Measurements from ENCODE around the gene KCNQ4. TPM values are rescaled to one million over a fixed set of nuclear protein-coding genes. Genes with fewer than 3 reads are reported as not detected.

Gene KCNQ4
- total RNA-seq, 1 donor from 2014 or later: 0.27 TPM

GRCh38 chr1:40773748-40774265 is 9.8 kb upstream of the KCNQ4 start:
- ATAC-seq (ENCODE audit: low read depth): no peak
- Mint-ChIP-seq H3K4me3 (no peak overlapping the region), H3K27ac (no peak overlapping the region), H3K36me3 (ENCODE audit: low read depth) (peaks cover 81% of the 10 kb centered on the region), H3K9me3 (peaks cover 2% of the 10 kb centered on the region), H3K27me3 (no peaks in the 10 kb centered on the region), H3K4me1 (no peaks in the 10 kb centered on the region)
- no peak for DNase-seq
- ChIA-PET POLR2A (interaction anchor here (0.7 to 1.2 kb wide), 2 partner anchors 75 to 82 kb away, joined by 3 to 4 read pairs; partner anchors contain the start of gene NFYC), CTCF (interaction anchor here (0.6 to 7.7 kb wide), 23 partner anchors 9 to 905 kb away, joined by 3 to 82 read pairs (median 6); partner anchors contain the start of gene NFYC)
- TF ChIP-seq CTCF (IDR thresholded peaks at IDR 0.05): no peak
- intact Hi-C loops (cut with micrococcal nuclease): loop anchor here (1.0 to 5.0 kb wide), 4 partner anchors 33 to 178 kb away; no protein-coding TSS in a partner anchor

- ATAC-seq (ENCODE audit: low read depth) (peak; percentile 66), DNase-seq (peak; percentile 53)
- peak; percentile 57 for TF ChIP-seq CTCF (IDR thresholded peaks at IDR 0.05)
- Mint-ChIP-seq H3K9me3 (peaks cover 2% of the 10 kb centered on the region), H3K4me1 (no peaks in the 10 kb centered on the region), H3K27ac (no peak overlapping the region), H3K4me3 (no peak overlapping the region), H3K36me3 (ENCODE audit: low read depth) (peaks cover 76% of the 10 kb centered on the region), H3K27me3 (no peaks in the 10 kb centered on the region)
- ChIA-PET POLR2A (interaction anchor here (0.7 to 1.2 kb wide), 2 partner anchors 75 to 83 kb away, joined by 3 to 4 read pairs; partner anchors contain the start of gene NFYC), CTCF (interaction anchor here (0.6 to 7.7 kb wide), 26 partner anchors 9 to 906 kb away, joined by 3 to 82 read pairs (median 5); partner anchors contain the start of gene NFYC)
- intact Hi-C loops (cut with micrococcal nuclease): loop anchor here (1.0 to 5.0 kb wide), 4 partner anchors 33 to 178 kb away; no protein-coding TSS in a partner anchor
Observed at GRCh38 chr1:40774266-40774998, 9.2 kb upstream of the KCNQ4 start.

- Mint-ChIP-seq H3K4me1 (peaks cover 2% of the 10 kb centered on the region), H3K9me3 (peaks cover 2% of the 10 kb centered on the region), H3K36me3 (ENCODE audit: low read depth) (peaks cover 56% of the 10 kb centered on the region), H3K27ac (peak overlapping the region; percentile 46), H3K4me3 (no peak overlapping the region), H3K27me3 (no peaks in the 10 kb centered on the region)
- ATAC-seq (ENCODE audit: low read depth) (no peak), DNase-seq (no peak)
- TF ChIP-seq CTCF (IDR thresholded peaks at IDR 0.05): no peak
- intact Hi-C loops (cut with micrococcal nuclease): no loop called here
- ChIA-PET CTCF (interaction anchor here (1.3 to 7.7 kb wide), 2 partner anchors 68 to 74 kb away, joined by 3 to 82 read pairs; no protein-coding TSS in a partner anchor), POLR2A (interaction anchor here (0.6 kb wide), 1 partner anchor 55 kb away, joined by 4 read pairs; no protein-coding TSS in a partner anchor)
Observed at GRCh38 chr1:40776236-40777072, 7.1 kb upstream of the KCNQ4 start.

GRCh38 chr1:40777224-40777970 is 6.2 kb upstream of the KCNQ4 start:
- no peak for TF ChIP-seq CTCF (IDR thresholded peaks at IDR 0.05)
- Mint-ChIP-seq H3K27me3 (peaks cover 2% of the 10 kb centered on the region), H3K4me3 (no peak overlapping the region), H3K36me3 (ENCODE audit: low read depth) (peaks cover 48% of the 10 kb centered on the region), H3K9me3 (peaks cover 2% of the 10 kb centered on the region), H3K27ac (no peak overlapping the region), H3K4me1 (peaks cover 2% of the 10 kb centered on the region)
- ChIA-PET CTCF (interaction anchor here (1.1 to 7.7 kb wide), 3 partner anchors 65 to 73 kb away, joined by 3 to 82 read pairs (median 3); no protein-coding TSS in a partner anchor), POLR2A (interaction anchor here (0.6 kb wide), 1 partner anchor 54 kb away, joined by 4 read pairs; no protein-coding TSS in a partner anchor)
- no peak for ATAC-seq (ENCODE audit: low read depth)
- DNase-seq: no peak
- intact Hi-C loops (cut with micrococcal nuclease): no loop called here
